ENCODE measurements around the gene ARSB. TPM values are rescaled to one million over a fixed set of nuclear protein-coding genes. Genes with fewer than 3 reads are reported as not detected.

The ARSB gene
- total RNA-seq, 1 donor from 2014 or later = 9.7 TPM

DNA sequence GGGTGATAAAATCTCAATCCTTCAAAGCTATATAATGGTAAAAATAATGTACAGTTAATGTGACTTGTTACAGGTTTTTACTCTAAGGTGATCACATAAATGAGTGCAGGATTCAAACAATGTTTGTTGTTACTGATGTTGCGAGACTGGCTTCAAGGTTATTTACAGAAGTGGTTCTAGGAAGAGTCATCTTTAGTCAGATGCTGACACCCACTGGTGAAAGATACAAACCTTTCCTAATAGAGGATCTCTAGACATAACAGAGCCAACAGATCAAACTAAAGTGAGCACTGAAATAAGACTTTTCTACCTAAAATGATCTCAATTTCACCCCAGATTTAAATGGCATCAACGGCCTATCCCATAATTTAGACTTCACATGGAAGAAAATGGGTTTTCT, 20.2 kb downstream of the ARSB start:
- ATAC-seq (ENCODE audit: poor library complexity) (peak; percentile 88), DNase-seq (no peak)
- intact Hi-C loops (cut with DNase I) = loop anchor here (5.0 kb wide), 1 partner anchor 428 kb away; no protein-coding TSS in a partner anchor

DNA sequence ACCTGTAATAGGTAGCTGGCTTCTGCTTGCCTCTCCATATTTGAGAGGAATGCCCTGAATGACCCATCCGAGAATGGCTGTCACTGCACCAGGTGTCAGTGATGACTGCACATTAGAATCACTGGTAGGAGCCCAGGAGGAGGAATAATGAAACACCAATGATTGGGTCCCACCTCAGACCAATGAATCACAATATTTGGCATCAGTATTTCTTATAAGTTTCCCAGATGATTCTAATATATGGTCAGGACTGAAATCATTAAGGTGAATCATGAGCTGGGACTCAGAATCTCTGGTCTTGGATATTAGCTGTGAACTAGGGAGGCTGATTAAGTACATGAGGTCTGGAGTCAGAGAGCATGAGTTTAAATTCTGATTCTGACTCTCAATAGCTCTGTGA, 23.4 kb downstream of the ARSB start:
- intact Hi-C loops (cut with DNase I) = loop anchor here (5.0 kb wide), 1 partner anchor 424 kb away; no protein-coding TSS in a partner anchor
- no peak for ATAC-seq (ENCODE audit: poor library complexity)
- DNase-seq = no peak

DNA sequence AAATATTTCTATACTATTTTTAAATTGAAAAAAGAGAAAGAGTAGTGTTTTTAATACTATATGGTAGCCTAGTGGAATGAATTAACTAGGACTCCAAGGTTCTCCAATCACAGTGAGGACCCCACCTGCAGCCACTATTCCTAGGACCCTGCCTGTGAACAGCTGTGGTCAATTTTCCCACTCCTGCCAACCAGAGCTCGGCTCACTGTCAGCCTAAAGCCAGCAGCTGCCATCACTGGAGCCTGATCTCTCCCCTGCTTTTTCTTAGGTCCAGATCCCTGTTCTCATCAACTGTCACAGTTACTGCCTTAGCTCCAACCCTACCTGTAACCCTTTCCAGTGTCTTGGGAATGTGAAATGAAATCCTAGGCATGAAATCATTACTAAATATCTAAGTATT, 25.3 kb downstream of the ARSB start:
- ATAC-seq (ENCODE audit: poor library complexity) (no peak), DNase-seq (no peak)
- intact Hi-C loops (cut with DNase I) = loop anchor here (5.0 kb wide), 2 partner anchors 422 to 642 kb away; no protein-coding TSS in a partner anchor

DNA sequence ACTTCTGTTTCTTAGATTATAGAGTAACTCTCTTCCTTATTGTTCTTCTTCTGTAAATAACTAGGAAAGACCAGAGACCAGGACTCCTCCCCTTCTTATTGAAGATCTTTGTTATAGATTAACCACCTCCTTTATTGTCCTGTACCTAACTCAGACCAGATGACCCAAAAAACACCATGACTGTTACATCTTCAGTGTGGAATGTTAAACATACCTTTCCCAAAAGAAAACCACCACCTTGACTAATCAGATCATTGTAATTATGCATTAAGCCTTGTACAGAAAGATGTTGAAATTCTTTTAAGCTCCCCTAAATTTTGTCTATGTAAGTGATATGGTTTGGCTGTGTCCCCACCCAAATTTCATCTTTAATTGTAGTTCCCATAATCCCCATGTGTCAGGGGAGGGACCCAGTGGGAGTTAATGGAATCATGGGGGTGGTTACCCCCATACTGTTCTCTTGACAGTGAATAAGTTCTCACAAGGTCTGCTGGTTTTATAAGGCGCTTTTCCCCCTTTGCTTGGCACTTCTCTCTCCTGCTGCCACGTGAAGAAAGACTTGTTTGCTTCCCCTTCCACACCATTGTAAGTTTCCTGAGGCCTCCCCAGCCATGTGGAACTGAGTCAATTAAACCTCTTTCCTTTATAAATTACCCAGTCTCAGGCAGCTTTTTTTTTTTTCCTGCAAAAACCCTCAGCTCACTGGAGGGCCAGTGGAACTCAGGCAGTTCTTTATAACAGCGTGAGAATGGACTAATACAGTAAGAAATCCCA, 26.3 kb downstream of the ARSB start:
- ATAC-seq (ENCODE audit: poor library complexity) (no peak), DNase-seq (no peak)
- intact Hi-C loops (cut with DNase I) = loop anchor here (5.0 kb wide), 1 partner anchor 642 kb away; no protein-coding TSS in a partner anchor

DNA sequence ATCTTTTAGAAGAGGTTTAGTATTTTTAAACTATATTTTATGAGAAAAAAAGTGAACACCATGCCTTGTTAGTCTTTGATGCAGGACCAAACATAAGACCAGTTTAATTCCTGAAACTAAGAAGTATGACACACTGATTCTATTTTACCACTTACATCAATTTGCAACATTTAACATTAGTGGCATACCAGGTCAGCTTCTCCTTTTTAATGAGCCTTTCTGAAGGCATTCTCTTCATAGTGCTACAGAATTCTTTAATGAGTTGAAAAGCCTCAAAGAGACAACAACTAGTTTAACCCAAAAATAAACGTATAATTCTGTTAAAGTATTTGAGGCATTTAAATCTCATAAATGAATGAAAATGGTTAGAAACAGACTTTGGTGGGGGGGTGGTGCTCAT, 28.2 kb downstream of the ARSB start:
- DNase-seq = no peak
- no peak for ATAC-seq (ENCODE audit: poor library complexity)
- intact Hi-C loops (cut with DNase I) = loop anchor here (5.0 kb wide), 1 partner anchor 640 kb away; no protein-coding TSS in a partner anchor

DNA sequence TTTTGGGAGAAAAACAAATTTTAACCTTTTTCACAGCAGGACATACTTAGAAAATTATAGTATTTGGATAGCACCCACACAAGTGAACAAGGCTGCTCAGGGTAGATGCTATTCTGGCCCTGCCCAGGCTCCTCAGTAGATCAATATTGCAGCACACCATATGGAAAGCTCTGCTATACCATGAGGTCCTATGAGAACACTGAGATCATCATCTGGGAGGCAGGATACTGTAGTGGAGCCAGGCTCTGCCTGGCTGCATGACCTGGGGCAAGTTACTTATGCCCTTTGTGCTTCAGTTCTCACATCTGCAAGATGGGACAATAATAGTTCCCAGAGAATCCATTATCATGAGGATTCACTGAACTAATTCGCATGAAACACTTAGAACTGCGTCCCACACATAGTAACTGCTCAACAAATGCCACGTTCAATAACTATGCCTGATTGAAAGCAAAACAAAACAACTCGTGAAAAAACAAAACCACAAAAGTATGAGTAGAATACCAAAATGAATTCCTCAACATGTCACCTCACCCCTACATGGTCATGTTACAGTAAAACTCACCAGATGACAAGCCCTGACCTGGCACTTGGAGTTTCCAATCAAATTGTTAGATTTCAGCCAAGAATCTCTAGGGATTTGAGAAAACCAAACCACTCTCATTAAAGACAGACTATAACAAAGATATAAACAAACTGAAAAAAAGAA, 31.9 kb downstream of the ARSB start:
- intact Hi-C loops (cut with DNase I) = no loop called here
- ATAC-seq (ENCODE audit: poor library complexity) = no peak

DNA sequence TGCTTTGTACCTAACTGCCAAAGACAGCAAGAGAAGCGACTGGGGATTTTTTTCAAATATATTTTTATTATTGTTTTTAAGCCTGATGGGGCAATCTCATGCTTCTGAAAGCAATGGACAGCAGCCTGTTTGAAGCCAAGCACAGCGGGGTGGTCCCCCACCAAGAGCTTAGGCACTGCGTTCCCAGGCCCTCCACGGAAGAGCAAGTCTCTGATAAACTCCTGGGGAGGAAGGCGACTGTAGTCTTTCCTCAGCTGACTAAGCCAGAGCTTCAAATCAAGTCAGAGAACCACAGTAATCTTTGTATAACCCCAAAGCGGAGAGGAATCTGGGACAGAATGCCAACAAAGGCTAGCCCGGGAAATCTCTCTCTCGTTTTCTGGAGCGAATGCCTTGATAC, 54.4 kb downstream of the ARSB start:
- intact Hi-C loops (cut with DNase I) = no loop called here
- DNase-seq = no peak
- ATAC-seq (ENCODE audit: poor library complexity) = no peak

More for the DNA sequence above, 31.9 kb downstream of the ARSB start:
- no peak for DNase-seq

DNA sequence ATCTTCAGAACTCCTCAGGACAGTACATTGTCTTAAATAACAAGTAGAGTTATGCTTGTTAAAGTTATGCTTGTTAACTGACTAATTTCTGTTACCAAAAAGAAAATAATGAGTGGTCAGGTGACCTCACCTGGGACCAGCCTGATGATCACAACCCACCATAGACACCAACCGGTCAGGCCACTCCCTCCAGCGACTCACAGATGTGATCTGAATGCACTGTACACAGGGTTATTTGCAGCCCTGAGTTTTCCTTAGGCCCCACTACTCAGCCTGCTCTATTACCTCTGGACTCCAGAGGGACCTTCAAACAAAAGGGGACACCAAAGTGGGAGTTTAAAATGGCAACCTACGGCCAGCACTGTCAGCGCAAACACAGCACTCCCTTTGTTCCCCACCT, 55.3 kb downstream of the ARSB start:
- no peak for ATAC-seq (ENCODE audit: poor library complexity)
- no peak for DNase-seq
- intact Hi-C loops (cut with DNase I) = no loop called here

DNA sequence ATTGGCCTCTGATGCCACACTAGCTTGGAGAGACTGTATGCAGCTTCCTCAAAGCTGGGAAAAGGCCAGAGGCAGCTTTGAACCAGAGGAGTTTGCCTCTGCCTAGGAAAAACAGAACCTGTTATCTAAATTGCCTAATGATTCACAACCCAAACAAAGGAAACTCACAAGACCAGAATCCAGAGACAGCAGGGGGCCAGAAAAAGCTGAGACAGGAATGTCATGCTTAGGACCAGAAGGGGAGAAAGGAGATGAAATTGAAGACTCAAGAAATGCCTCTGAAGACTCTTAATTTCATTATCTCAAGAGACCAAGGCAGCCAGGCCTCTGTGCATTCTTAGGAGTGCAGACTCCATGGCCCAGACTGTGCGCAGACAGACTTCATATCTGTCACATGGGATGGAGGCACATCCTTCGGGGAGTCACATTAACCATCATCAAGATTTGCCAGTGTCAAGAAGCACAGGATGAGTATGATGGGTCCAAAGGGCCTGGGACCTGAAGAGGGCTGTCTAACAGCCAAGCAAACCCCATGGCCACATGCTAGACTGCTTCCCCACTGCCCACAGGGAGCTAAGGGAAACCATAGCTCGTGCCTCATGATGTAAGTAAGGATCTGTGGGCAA, 57.3 kb downstream of the ARSB start:
- no peak for ATAC-seq (ENCODE audit: poor library complexity)
- DNase-seq = no peak

DNA sequence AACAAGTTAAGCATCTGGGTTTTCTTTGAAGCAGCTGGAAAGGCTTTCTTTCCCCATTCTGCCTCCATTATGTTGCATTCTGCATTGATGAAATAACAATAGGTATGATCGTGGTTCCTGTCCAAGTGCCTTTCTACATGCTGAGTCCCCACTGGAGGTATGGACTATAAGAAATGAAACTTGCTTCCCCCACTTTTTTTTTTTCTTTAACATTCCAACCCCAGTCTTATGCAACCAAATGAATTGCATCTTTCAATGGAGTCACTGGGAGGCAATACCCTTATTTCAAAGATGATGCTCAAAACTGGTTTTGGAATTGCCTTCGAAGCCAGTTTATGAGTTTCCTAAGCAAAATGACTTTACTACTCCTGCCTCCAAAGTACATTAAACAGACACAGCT, 58.9 kb downstream of the ARSB start:
- DNase-seq (no peak), ATAC-seq (ENCODE audit: poor library complexity) (no peak)

More for the DNA sequence above, 57.3 kb downstream of the ARSB start:
- intact Hi-C loops (cut with DNase I) = no loop called here

DNA sequence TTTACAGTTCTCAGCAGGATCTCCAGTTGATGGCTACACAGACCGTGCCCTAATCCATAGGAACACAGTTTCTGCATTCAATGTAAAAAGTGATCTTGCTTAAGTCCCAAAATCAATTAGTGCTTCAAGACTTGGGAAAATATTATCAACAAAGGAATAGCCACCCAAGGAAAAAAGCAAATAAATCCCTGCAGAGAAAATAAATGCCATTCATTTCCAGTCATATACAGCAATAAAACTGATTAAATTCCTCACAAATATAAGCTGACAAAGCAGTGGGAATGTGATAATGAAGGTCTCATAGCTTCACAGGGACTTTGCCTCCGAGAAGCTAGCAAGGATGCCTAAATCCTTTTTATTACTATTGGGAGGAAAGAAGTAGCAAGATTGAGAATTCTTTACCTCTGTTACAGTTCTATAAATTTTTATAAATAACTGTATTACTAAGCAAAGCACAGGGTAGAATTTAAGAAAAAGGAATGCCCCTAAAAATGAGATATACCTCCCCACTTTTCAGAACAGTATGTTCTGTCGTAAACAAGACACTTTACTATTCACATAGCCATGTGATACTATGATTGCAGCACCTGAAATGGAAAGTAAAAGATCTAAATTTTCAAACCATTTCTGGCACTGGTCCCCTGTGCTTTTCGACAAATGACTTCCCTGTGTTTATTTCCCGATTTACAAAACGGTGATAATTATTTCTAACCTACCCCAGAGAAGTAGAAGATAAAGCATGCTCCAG, 59.8 kb downstream of the ARSB start:
- intact Hi-C loops (cut with DNase I) = no loop called here
- ATAC-seq (ENCODE audit: poor library complexity) (no peak), DNase-seq (no peak)

More for the DNA sequence above, 58.9 kb downstream of the ARSB start:
- intact Hi-C loops (cut with DNase I) = no loop called here

DNA sequence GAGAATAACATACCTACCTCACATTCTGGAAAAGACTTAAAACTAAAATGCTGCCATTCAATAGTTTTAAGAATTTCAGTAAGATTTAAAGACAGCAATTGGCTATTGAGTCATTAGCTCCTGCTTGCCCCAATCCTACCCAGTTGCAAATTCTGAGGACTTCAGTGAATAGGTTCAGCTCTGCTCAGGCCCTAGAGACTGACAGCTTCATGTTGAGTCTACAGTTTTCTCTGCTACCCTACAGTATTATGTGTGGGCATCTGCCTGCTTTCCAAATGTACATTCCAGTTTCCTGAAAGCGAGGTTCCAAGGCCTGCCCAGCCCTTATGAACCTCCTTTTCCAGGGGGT, 61.5 kb downstream of the ARSB start:
- ATAC-seq (ENCODE audit: poor library complexity) = no peak
- intact Hi-C loops (cut with DNase I) = no loop called here
- no peak for DNase-seq

DNA sequence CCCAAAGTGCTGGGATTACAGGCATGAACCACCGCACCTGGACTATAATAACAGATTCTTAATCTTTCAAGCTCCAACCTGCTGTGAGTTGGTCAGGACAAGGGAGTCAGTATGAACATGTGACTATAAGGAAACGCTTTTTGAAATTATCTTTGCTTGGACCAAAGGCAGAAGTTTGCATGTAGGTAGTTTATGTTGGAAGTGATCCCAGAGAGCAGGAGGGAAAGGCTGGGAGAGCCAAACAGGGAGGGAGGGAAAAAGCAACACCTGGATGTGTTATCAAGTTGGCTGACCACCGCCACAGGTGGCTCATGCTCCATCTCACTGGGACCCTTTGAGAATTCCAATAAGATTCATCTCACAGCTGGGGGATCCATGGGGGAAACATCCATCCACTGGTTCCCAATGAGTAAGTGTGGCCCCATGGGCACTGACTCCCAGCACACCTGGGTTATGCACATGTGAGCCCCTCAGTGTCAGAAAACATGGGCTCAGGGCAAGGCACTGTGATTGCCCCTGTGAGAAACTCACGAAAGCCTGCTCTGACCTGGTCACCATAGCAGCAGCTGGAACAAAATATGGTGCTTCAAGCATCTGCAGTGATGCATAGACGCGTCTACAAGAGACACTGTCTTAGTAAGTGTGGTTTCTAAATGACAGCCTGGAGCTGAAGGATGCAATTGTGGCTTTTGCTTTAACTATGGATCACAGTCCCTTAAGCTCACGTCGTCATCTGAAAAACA, 62.1 kb downstream of the ARSB start:
- intact Hi-C loops (cut with DNase I) = no loop called here
- DNase-seq (no peak), ATAC-seq (ENCODE audit: poor library complexity) (no peak)

DNA sequence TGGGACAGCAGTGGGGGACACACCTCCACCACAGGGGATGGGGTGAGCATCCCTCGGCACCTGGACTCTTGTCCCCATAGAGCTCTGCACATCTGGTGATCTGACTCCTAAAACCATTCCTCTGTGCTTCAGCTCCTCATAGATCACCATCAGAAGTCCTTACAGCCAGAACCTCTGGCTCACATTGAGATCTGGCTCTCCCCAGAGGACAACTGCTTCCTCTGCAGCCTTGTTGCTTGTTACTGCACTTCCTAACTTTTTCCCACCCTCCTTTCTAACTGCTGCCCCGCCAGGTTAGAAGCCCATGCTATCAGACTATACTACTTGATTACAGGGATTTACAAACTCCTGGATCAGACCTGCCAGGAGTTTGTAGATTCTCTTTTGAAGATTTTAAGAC, 64.5 kb downstream of the ARSB start:
- intact Hi-C loops (cut with DNase I) = no loop called here
- DNase-seq (no peak), ATAC-seq (ENCODE audit: poor library complexity) (peak; percentile 51)

DNA sequence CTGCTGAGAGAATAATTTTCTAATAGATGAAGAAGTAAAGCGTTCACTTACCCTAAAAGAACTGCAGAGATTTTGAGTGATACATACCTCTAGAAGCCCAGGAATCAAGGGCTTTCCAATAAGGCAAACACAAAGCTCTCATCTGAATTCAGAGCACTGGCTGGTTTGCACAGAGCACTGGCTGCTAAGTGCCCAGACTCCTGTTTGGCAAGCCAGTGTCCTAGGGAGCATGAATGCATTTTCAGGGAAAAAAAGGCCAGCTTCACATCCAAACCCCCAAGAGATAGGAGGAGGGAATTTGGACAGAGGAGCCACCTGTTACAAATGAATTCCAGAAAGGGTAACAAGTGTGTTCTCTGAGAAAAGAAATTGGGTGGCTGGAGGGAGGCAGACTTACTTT, 65.3 kb downstream of the ARSB start:
- no peak for DNase-seq
- no peak for ATAC-seq (ENCODE audit: poor library complexity)
- intact Hi-C loops (cut with DNase I) = no loop called here

DNA sequence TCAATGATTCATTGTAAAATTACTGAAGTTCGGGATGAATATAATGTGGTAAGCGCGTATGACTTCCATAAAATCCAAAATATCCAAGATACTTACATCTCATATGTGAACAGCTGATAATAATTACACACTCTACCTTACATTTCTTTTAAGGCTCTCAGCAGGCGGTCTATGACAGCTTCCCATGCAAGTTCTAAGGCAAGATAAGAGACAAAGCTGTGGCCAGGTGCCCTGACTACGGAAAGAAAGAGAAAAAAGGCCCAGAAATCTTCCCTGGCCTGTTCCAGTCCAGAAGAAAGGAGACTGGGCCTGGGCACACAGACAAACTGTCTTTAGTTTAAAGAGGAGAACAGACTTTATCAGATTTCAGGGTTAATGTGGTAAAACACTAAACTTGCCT, 69.1 kb downstream of the ARSB start:
- ATAC-seq (ENCODE audit: poor library complexity) = no peak

DNA sequence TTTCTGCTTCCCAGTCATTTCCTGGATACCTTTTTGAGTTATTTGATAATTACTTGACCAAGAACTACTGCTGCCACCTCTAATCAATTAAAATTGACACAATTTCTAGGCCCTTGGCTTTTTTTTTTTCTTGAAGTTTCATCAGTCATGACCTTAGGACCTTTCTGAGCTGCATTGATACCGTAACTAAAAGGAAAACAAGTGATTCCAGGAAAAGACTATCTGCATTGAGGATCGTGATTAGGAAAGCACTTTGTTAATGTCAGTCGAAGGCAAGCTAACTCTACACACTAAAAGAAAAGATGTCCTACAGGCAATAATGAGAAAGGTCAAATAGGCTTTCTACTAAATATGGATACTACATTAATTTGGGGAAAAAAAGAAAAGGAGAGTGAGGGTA, 69.9 kb downstream of the ARSB start:
- DNase-seq (no peak), ATAC-seq (ENCODE audit: poor library complexity) (no peak)
- intact Hi-C loops (cut with DNase I) = no loop called here

More for the DNA sequence above, 69.1 kb downstream of the ARSB start:
- intact Hi-C loops (cut with DNase I) = no loop called here
- no peak for DNase-seq

DNA sequence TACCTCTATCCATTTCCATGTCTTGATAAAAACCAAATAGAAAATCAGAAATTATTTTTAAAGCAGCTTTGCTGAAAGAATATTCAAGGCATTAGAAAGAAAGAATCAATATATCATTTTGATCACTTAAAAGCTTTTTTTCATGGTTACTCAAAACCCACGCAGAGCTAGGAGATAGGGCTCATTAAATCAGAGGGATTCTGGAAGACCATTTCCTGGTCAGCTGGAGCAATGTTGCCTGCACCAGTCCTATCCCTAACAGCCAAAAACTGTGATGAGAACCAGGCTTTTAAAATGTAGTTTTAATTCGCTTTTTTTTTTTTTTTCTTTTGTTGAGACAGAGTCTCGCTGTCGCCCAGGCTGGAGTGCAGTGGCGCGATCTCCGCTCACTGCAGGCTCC, 72.3 kb downstream of the ARSB start:
- intact Hi-C loops (cut with DNase I) = no loop called here
- no peak for DNase-seq
- ATAC-seq (ENCODE audit: poor library complexity) = no peak

All from Right ventricle myocardium superior (tissue), 1 donor.